Endothelial cell of umbilical vein (primary cell): ENCODE measurements around the gene SEZ6L. TPM values are rescaled to one million over a fixed set of nuclear protein-coding genes. Genes with fewer than 3 reads are reported as not detected.

Source experiments
- BruUV-seq: library from RNA; stranded (reverse); fragments of 400-500 nt; replicated peaks from 2 replicates; lab custom pipeline; 2021; lab: Mats Ljungman, UMichigan
- CTCF ChIA-PET: fragments of 300-600, 350-600 bp; sonication (Branson Sonifier 250); formaldehyde crosslinking; loops from one replicate; lab custom pipeline; 2021; ENCODE audit warnings: antibody characterized with exemption, inconsistent platforms; lab: Charles Lee
- POLR2A ChIA-PET: fragments of 300-600, 350-600 bp; sonication (Branson Sonifier 250); formaldehyde crosslinking; loops from one replicate; lab custom pipeline; 2021; ENCODE audit warnings: antibody characterized with exemption, inconsistent platforms; lab: Charles Lee
- DNase-seq: peaks from one replicate; pipeline ENCODE4 v3.0.0-alpha.2; 2011; ENCODE audit warnings: low read depth, low spot score
- FAIRE-seq: peaks from 2 replicates; lab custom pipeline; 2011; peaks lifted over from hg19 to GRCh38; lab: Jason Lieb, UNC
- H2AFZ ChIP-seq: 2 replicates; pipeline ENCODE4 v1.6.0; 2012; ENCODE audit warnings: low read depth, low read length, control low read depth, inconsistent platforms
- H3K27ac ChIP-seq: 2 replicates; pipeline ENCODE4 v1.5.1; 2011; ENCODE audit warnings: low read depth, mild to moderate bottlenecking, control low read depth, low read length, moderate library complexity; ENCODE audit not compliant: insufficient read depth
- H3K27me3 ChIP-seq, 2 experiments: 2 replicates each; pipeline versions ENCODE4 v1.6.0 to v1.6.1; 2011; ENCODE audit warnings: low read length in 2 of 2, mixed read lengths in 1 of 2; ENCODE audit not compliant: control insufficient read depth in 2 of 2, insufficient read depth in 2 of 2
- H3K36me3 ChIP-seq, 2 experiments: 2 replicates in 1 of 2; 3 replicates in 1 of 2; pipeline ENCODE4 v1.5.1; 2011; ENCODE audit warnings: low read length in 2 of 2, mild to moderate bottlenecking in 1 of 2, moderate library complexity in 1 of 2; ENCODE audit not compliant: control insufficient read depth in 2 of 2, insufficient read depth in 2 of 2; ENCODE audit errors: extremely low read depth in 1 of 2
- H3K4me1 ChIP-seq: 3 replicates; pipeline ENCODE4 v1.5.1; 2011; ENCODE audit warnings: mild to moderate bottlenecking, low read length; ENCODE audit not compliant: control insufficient read depth, insufficient read depth; ENCODE audit errors: extremely low read depth
- H3K4me2 ChIP-seq: 2 replicates; pipeline ENCODE4 v1.6.1; 2011; ENCODE audit warnings: low read length, control low read depth, mixed read lengths; ENCODE audit not compliant: insufficient read depth
- H3K4me3 ChIP-seq, 3 experiments: fragments of 200-600 bp in 1 of 3; sonication (generic), shearing (Covaris generic) in 1 of 3; replicated peaks in 1 of 3; 2 replicates each; pipeline ENCODE4 v1.5.1; 2011 to 2016; ENCODE audit warnings: control low read depth in 3 of 3, low read length in 3 of 3, mild to moderate bottlenecking in 2 of 3, inconsistent platforms in 1 of 3, low read depth in 1 of 3, moderate library complexity in 1 of 3; ENCODE audit not compliant: insufficient read depth in 1 of 3
- H3K79me2 ChIP-seq: 2 replicates; pipeline ENCODE4 v1.6.0; 2012; ENCODE audit warnings: low read length, inconsistent platforms; ENCODE audit not compliant: control insufficient read depth, insufficient read depth
- H3K9ac ChIP-seq: replicated peaks from 2 replicates; pipeline ENCODE3; 2011; ENCODE audit warnings: low read length, control low read depth; ENCODE audit not compliant: insufficient read depth; ENCODE audit errors: extremely low read depth
- H3K9me1 ChIP-seq: replicated peaks from 3 replicates; pipeline ENCODE4 v1.6.0; 2011; ENCODE audit warnings: mild to moderate bottlenecking, low read length; ENCODE audit not compliant: control insufficient read depth, insufficient read depth; ENCODE audit errors: extremely low read depth
- H3K9me3 ChIP-seq: replicated peaks from 2 replicates; pipeline ENCODE4 v1.5.1; 2012; ENCODE audit warnings: low read length, inconsistent platforms; ENCODE audit not compliant: control insufficient read depth, insufficient read depth
- H4K20me1 ChIP-seq: replicated peaks from 2 replicates; pipeline ENCODE3; 2011; ENCODE audit warnings: mild to moderate bottlenecking, low read length; ENCODE audit not compliant: control insufficient read depth, insufficient read depth; ENCODE audit errors: extremely low read depth
- CTCF ChIP-seq, 2 donors: IDR thresholded peaks; 1 replicate in 1 of 2; 2 replicates in 1 of 2; pipeline ENCODE4 v1.5.1; 2011; ENCODE audit warnings: low read length in 2 of 2, mild to moderate bottlenecking in 2 of 2, moderate library complexity in 2 of 2, control low read depth in 1 of 2, inconsistent platforms in 1 of 2, low read depth in 1 of 2; ENCODE audit not compliant: insufficient read depth in 1 of 2; ENCODE audit errors: extremely low read depth in 1 of 2
- EZH2 ChIP-seq: IDR thresholded peaks from 2 replicates; pipeline ENCODE4 v1.6.1; 2012; ENCODE audit warnings: borderline replicate concordance, low read depth, mild to moderate bottlenecking, moderate library complexity, low read length, inconsistent platforms; ENCODE audit not compliant: severe bottlenecking
- FOS ChIP-seq: IDR thresholded peaks from 2 replicates; pipeline ENCODE4 v1.6.1; 2011; ENCODE audit warnings: mild to moderate bottlenecking, low read length, moderate library complexity, borderline replicate concordance; ENCODE audit not compliant: insufficient read depth
- GATA2 ChIP-seq: IDR thresholded peaks from 2 replicates; pipeline ENCODE4 v1.7.0; 2011; ENCODE audit warnings: low read depth, mild to moderate bottlenecking, moderate library complexity, mixed read lengths, low read length; ENCODE audit not compliant: insufficient read length, insufficient read depth
- JUN ChIP-seq: IDR thresholded peaks from 2 replicates; pipeline ENCODE4 v1.6.1; 2011; ENCODE audit warnings: borderline replicate concordance, low read depth; ENCODE audit not compliant: insufficient read length, insufficient read depth
- MAX ChIP-seq: IDR thresholded peaks from 2 replicates; pipeline ENCODE4 v1.6.1; 2011; ENCODE audit not compliant: insufficient read depth, insufficient read length
- MYC ChIP-seq: IDR thresholded peaks from one replicate; pipeline ENCODE4 v1.6.1; 2011; ENCODE audit warnings: mild to moderate bottlenecking, low read depth, low read length
- POLR2A ChIP-seq: IDR thresholded peaks from 2 replicates; pipeline ENCODE4 v1.6.1; 2012; ENCODE audit warnings: low read depth, mild to moderate bottlenecking, control low read depth, low read length
- POLR2AphosphoS5 ChIP-seq: IDR thresholded peaks from 2 replicates; pipeline ENCODE4 v1.6.1; 2012; ENCODE audit warnings: low read depth, mild to moderate bottlenecking, control low read depth, low read length, moderate library complexity; ENCODE audit not compliant: insufficient read depth
- dilution Hi-C: fragments of 300-500 bp; cut with MboI; formaldehyde crosslinking; loops from one replicate; pipeline ENCODE4 v1.15.0; 2019; ENCODE audit warnings: low sequenced_read_pairs; ENCODE audit not compliant: extremely low pct_ligation_motif_present
- intact Hi-C: fragments of 100-400 bp; cut with micrococcal nuclease; formaldehyde crosslinking; loops from one replicate; pipeline ENCODE4 v1.10.0; 2022
- polyA plus RNA-seq, 4 experiments: library from polyadenylated mRNA; depleted of rRNA in 3 of 4; stranded (reverse) in 3 of 4; unstranded in 1 of 4; fragments of >200 nt; gene quantifications; 2 replicates each; pipeline versions ENCODE4 v1.2.1 to v1.2.3, GENCODE V29; 2011 to 2012; ENCODE audit warnings: missing spikeins in 1 of 4
- total RNA-seq: library from RNA; stranded (reverse); gene quantifications from 2 replicates; pipeline ENCODE4 v1.2.3, GENCODE V29; 2021

Gene SEZ6L
- total and polyA plus RNA-seq, 2 donors (not counting 3 experiments of a cell fraction or from before 2014, with no cell fraction given) = not detected

GRCh38 chr22:26430600-26430999, 261.3 kb downstream of the SEZ6L start:
- peaks cover 14% of the 10 kb centered on the region for H3K4me1 ChIP-seq
- DNase-seq (peak; percentile 10), FAIRE-seq (no peak)
- no peaks in the 10 kb centered on the region for H3K79me2 ChIP-seq
- H3K9ac ChIP-seq = no peak overlapping the region
- POLR2A ChIA-PET = interaction anchor here (0.8 kb wide), 1 partner anchor 18 kb away, joined by 3 read pairs; no protein-coding TSS in a partner anchor
- peak overlapping the region; percentile 42 for H3K4me2 ChIP-seq
- BruUV-seq = no TSS peak
- H3K9me3 ChIP-seq = no peaks in the 10 kb centered on the region
- H3K27ac ChIP-seq = no peak overlapping the region
- peaks cover 0 to 6% of the 10 kb centered on the region in 2 experiments for H3K36me3 ChIP-seq
- H3K9me1 ChIP-seq = no peaks in the 10 kb centered on the region
- intact Hi-C loops = no loop called here
- no peak overlapping the region for H2AFZ ChIP-seq
- CTCF ChIA-PET = interaction anchor here (0.8 to 2.1 kb wide), 12 partner anchors 11 to 241 kb away, joined by 3 to 12 read pairs (median 4); no protein-coding TSS in a partner anchor
- no peaks in the 10 kb centered on the region for H4K20me1 ChIP-seq
- H3K27me3 ChIP-seq = peaks cover 5 to 10% of the 10 kb centered on the region in 2 experiments
- no peak for TF ChIP-seq CTCF (IDR thresholded peaks at IDR 0.05; ENCODE audit: extremely low read depth in 1 of 2, insufficient read depth in 1 of 2, low read depth in 1 of 2, low read length in 2 of 2)
- TF ChIP-seq POLR2A = no peak
- TF ChIP-seq JUN = no peak
- no peak for TF ChIP-seq MYC
- no peak for TF ChIP-seq EZH2
- no peak for TF ChIP-seq POLR2AphosphoS5
- TF ChIP-seq MAX = no peak
- no peak for TF ChIP-seq FOS
- TF ChIP-seq GATA2 = no peak
- dilution Hi-C loops = no loop called here
- no peak overlapping the region for H3K4me3 ChIP-seq
